Chondrocyte (in vitro differentiated cells): Measurements from ENCODE around the gene TYW1. TPM values are rescaled to one million over a fixed set of nuclear protein-coding genes. Genes with fewer than 3 reads are reported as not detected.

Experiments used
- DNase-seq: peaks from one replicate; pipeline ENCODE4 v3.0.0; 2021; ENCODE audit warnings: mixed read lengths, low spot score
- H3K27ac Mint-ChIP-seq: one replicate; pipeline ENCODE4 v1.8.0; 2021; ENCODE audit warnings: mild to moderate bottlenecking, moderate library complexity, mixed read lengths; ENCODE audit not compliant: unreplicated experiment
- H3K27me3 Mint-ChIP-seq: 2 replicates; pipeline ENCODE4 v1.8.0; 2021; ENCODE audit warnings: low read depth, mixed read lengths
- H3K36me3 Mint-ChIP-seq: 2 replicates; pipeline ENCODE4 v1.8.0; 2021; ENCODE audit warnings: low read depth, mixed read lengths
- H3K4me1 Mint-ChIP-seq: 2 replicates; pipeline ENCODE4 v1.8.0; 2021; ENCODE audit warnings: low read depth, mild to moderate bottlenecking, mixed read lengths
- H3K4me3 Mint-ChIP-seq: one replicate; pipeline ENCODE4 v1.8.0; 2021; ENCODE audit warnings: mild to moderate bottlenecking, moderate library complexity, mixed read lengths; ENCODE audit not compliant: unreplicated experiment
- H3K9me3 Mint-ChIP-seq: 2 replicates; pipeline ENCODE4 v1.8.0; 2021; ENCODE audit warnings: low read depth, mixed read lengths
- total RNA-seq: library from RNA; stranded (reverse); gene quantifications from 3 replicates; pipeline ENCODE4 v1.2.1, GENCODE V29; 2021
- TF ChIP-seq, protein P1 (sequence below): fragments of 200-600 bp; sonication (generic); IDR thresholded peaks from 2 replicates; pipeline ENCODE4 v1.5.0; 2021; ENCODE audit warnings: antibody characterized with exemption, mild to moderate bottlenecking, moderate library complexity

TYW1 gene
- total RNA-seq, 1 donor from 2014 or later: 12.5 TPM

- TF ChIP-seq, protein P1, sequence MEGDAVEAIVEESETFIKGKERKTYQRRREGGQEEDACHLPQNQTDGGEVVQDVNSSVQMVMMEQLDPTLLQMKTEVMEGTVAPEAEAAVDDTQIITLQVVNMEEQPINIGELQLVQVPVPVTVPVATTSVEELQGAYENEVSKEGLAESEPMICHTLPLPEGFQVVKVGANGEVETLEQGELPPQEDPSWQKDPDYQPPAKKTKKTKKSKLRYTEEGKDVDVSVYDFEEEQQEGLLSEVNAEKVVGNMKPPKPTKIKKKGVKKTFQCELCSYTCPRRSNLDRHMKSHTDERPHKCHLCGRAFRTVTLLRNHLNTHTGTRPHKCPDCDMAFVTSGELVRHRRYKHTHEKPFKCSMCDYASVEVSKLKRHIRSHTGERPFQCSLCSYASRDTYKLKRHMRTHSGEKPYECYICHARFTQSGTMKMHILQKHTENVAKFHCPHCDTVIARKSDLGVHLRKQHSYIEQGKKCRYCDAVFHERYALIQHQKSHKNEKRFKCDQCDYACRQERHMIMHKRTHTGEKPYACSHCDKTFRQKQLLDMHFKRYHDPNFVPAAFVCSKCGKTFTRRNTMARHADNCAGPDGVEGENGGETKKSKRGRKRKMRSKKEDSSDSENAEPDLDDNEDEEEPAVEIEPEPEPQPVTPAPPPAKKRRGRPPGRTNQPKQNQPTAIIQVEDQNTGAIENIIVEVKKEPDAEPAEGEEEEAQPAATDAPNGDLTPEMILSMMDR: no peak
- Mint-ChIP-seq H3K9me3 (no peaks in the 10 kb centered on the region), H3K4me1 (peaks cover 37% of the 10 kb centered on the region), H3K36me3 (peaks cover 19% of the 10 kb centered on the region), H3K27me3 (no peaks in the 10 kb centered on the region), H3K27ac (peak overlapping the region; percentile 46), H3K4me3 (no peak overlapping the region)
- no peak for DNase-seq
Observed at GRCh38 chr7:66953044-66953427, 43.6 kb upstream of the TYW1 start.

- TF ChIP-seq, protein P1: no peak
- peak overlapping the region; percentile 90 for H3K27ac Mint-ChIP-seq
- no peaks in the 10 kb centered on the region for H3K27me3 Mint-ChIP-seq
Observed at GRCh38 chr7:66957595-66958290, 38.9 kb upstream of the TYW1 start.

GRCh38 chr7:66958538-66959350 is 37.9 kb upstream of the TYW1 start:
- no peaks in the 10 kb centered on the region for H3K27me3 Mint-ChIP-seq
- peaks cover 15% of the 10 kb centered on the region for H3K36me3 Mint-ChIP-seq
- TF ChIP-seq, protein P1: no peak

More at GRCh38 chr7:66957595-66958290, 38.9 kb upstream of the TYW1 start:
- no peak for DNase-seq
- no peak overlapping the region for H3K4me3 Mint-ChIP-seq
- H3K9me3 Mint-ChIP-seq: no peaks in the 10 kb centered on the region
- peaks cover 27% of the 10 kb centered on the region for H3K4me1 Mint-ChIP-seq
- H3K36me3 Mint-ChIP-seq: peaks cover 16% of the 10 kb centered on the region

GRCh38 chr7:66960192-66960591 is 36.4 kb upstream of the TYW1 start:
- no peaks in the 10 kb centered on the region for H3K9me3 Mint-ChIP-seq
- TF ChIP-seq, protein P1: no peak
- peaks cover 30% of the 10 kb centered on the region for H3K4me1 Mint-ChIP-seq

More at GRCh38 chr7:66958538-66959350, 37.9 kb upstream of the TYW1 start:
- peaks cover 22% of the 10 kb centered on the region for H3K4me1 Mint-ChIP-seq
- DNase-seq: peak; percentile 32
- H3K27ac Mint-ChIP-seq: peak overlapping the region; percentile 51
- H3K9me3 Mint-ChIP-seq: no peaks in the 10 kb centered on the region
- H3K4me3 Mint-ChIP-seq: no peak overlapping the region

DNA sequence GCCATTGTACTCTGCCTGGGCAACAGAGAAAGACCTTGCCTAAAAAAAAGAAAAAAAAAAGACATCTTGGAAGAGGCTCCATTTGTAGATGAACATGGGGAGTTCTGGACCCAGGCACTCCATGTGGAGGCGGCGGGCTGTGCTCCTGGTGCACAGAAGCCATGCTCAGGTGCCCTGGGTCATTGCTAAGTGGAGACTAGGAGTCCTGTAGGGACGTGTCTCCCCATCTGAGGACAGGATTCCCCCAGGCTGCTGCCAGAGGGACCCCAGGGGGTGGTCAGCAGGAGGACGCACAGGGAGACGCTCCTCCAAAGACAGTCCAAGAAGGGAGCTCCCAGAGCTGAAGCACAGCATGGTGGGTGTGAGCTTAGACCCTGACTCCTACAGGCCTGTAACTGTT is 35.5 kb upstream of the TYW1 start:
- no peaks in the 10 kb centered on the region for H3K27me3 Mint-ChIP-seq
- peak; percentile 53 for DNase-seq
- H3K36me3 Mint-ChIP-seq: peaks cover 8% of the 10 kb centered on the region
- H3K9me3 Mint-ChIP-seq: no peaks in the 10 kb centered on the region
- H3K27ac Mint-ChIP-seq: no peak overlapping the region
- H3K4me3 Mint-ChIP-seq: no peak overlapping the region
- H3K4me1 Mint-ChIP-seq: peaks cover 30% of the 10 kb centered on the region
- TF ChIP-seq, protein P1: no peak

More at GRCh38 chr7:66960192-66960591, 36.4 kb upstream of the TYW1 start:
- H3K27me3 Mint-ChIP-seq: no peaks in the 10 kb centered on the region
- H3K4me3 Mint-ChIP-seq: no peak overlapping the region
- peaks cover 10% of the 10 kb centered on the region for H3K36me3 Mint-ChIP-seq
- no peak overlapping the region for H3K27ac Mint-ChIP-seq
- peak; percentile 17 for DNase-seq
